HEK293T (cell line): ENCODE results near the gene SOX13.

Experiments used
- ARNT ChIP-seq: fragments of 450-650 bp; IDR thresholded peaks from 2 replicates; pipeline ENCODE4 v1.6.1; 2017; ENCODE audit warnings: mild to moderate bottlenecking
- BHLHE40 ChIP-seq: fragments of 450-650 bp; IDR thresholded peaks from 2 replicates; pipeline ENCODE4 v1.6.1; 2016; ENCODE audit warnings: mild to moderate bottlenecking, moderate library complexity, borderline replicate concordance
- ELF4 ChIP-seq: fragments of 450-650 bp; IDR thresholded peaks from 2 replicates; pipeline ENCODE4 v1.6.1; 2017; ENCODE audit warnings: antibody characterized with exemption
- FOXM1 ChIP-seq: fragments of 450-650 bp; IDR thresholded peaks from 2 replicates; pipeline ENCODE4 v1.6.1; 2017; ENCODE audit warnings: mild to moderate bottlenecking, borderline replicate concordance
- L3MBTL2 ChIP-seq: fragments of 450-650 bp; conservative IDR thresholded peaks from 2 replicates; pipeline ENCODE4 v1.6.1; 2016; ENCODE audit warnings: mild to moderate bottlenecking
- NFRKB ChIP-seq: fragments of 450-650 bp; IDR thresholded peaks from 2 replicates; pipeline ENCODE4 v1.6.1; 2016; ENCODE audit warnings: mild to moderate bottlenecking, moderate library complexity
- PKNOX1 ChIP-seq: fragments of 450-650 bp; IDR thresholded peaks from 2 replicates; pipeline ENCODE4 v1.6.1; 2016
- SP1 ChIP-seq: fragments of 450-650 bp; IDR thresholded peaks from 2 replicates; pipeline ENCODE4 v1.6.1; 2017
- SUZ12 ChIP-seq: fragments of 450-650 bp; IDR thresholded peaks from 2 replicates; pipeline ENCODE4 v1.6.1; 2016; ENCODE audit warnings: mild to moderate bottlenecking
- TARDBP ChIP-seq: fragments of 450-650 bp; IDR thresholded peaks from 2 replicates; pipeline ENCODE4 v1.6.1; 2016

- TF ChIP-seq ARNT: no peak
- TF ChIP-seq SP1: no peak
- TF ChIP-seq TARDBP: no peak
- TF ChIP-seq SUZ12: no peak
- no peak for TF ChIP-seq ELF4
- TF ChIP-seq FOXM1: no peak
- TF ChIP-seq PKNOX1: no peak
- TF ChIP-seq NFRKB: no peak
- no peak for TF ChIP-seq BHLHE40
- TF ChIP-seq L3MBTL2: no peak
These were observed 40.2 kb downstream of the SOX13 start for GRCh38 chr1:204112876-204113730.
